Measurements from ENCODE around the gene TANGO6. TPM values are rescaled to one million over a fixed set of nuclear protein-coding genes. Genes with fewer than 3 reads are reported as not detected.

The TANGO6 gene
- polyA plus RNA-seq, 2 of the 4 experiments (the other 2 are of a cell fraction), result 8.1 to 19.5 TPM

GRCh38 chr16:69107316-69107962 lies 264.1 kb downstream of the TANGO6 start:
- peak overlapping the region; percentile 88 to 94 for H3K27ac ChIP-seq
- FAIRE-seq, result no peak
- H3K4me3 ChIP-seq, result peak overlapping the region; percentile 91
- H3K9me3 ChIP-seq, result no peaks in the 10 kb centered on the region
- peaks cover 26% of the 10 kb centered on the region for H3K4me1 ChIP-seq
- peak in 1 of 2 experiments; percentile 7; a peak in 3 of 6 replicates for ATAC-seq
- ChIA-PET CTCF (interaction anchor here (0.6 to 24.8 kb wide), 9 partner anchors 10 to 517 kb away, joined by 3 to 503 read pairs (median 4); no protein-coding TSS in a partner anchor), POLR2A (no interaction called here)
- peak overlapping the region; percentile 84 for H3K4me2 ChIP-seq
- peak in 1 of 2 experiments; percentile 25 for DNase-seq (ENCODE audit: low read depth in 1 of 2, low spot score in 1 of 2)
- TF ChIP-seq MAZ (IDR thresholded peaks at IDR 0.05; ENCODE audit: borderline replicate concordance, low read depth, low read length), result no peak
- TF ChIP-seq, protein P1, sequence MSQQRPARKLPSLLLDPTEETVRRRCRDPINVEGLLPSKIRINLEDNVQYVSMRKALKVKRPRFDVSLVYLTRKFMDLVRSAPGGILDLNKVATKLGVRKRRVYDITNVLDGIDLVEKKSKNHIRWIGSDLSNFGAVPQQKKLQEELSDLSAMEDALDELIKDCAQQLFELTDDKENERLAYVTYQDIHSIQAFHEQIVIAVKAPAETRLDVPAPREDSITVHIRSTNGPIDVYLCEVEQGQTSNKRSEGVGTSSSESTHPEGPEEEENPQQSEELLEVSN (IDR thresholded peaks at IDR 0.05; ENCODE audit: borderline replicate concordance, low read depth), result 0 out of 2 replicates have a peak, but pooled peaks have one; percentile 28
- 62% methylated on average over 44 of the region's 52 CpGs for WGBS (ENCODE audit: missing lambda C conversion rate)

DNA sequence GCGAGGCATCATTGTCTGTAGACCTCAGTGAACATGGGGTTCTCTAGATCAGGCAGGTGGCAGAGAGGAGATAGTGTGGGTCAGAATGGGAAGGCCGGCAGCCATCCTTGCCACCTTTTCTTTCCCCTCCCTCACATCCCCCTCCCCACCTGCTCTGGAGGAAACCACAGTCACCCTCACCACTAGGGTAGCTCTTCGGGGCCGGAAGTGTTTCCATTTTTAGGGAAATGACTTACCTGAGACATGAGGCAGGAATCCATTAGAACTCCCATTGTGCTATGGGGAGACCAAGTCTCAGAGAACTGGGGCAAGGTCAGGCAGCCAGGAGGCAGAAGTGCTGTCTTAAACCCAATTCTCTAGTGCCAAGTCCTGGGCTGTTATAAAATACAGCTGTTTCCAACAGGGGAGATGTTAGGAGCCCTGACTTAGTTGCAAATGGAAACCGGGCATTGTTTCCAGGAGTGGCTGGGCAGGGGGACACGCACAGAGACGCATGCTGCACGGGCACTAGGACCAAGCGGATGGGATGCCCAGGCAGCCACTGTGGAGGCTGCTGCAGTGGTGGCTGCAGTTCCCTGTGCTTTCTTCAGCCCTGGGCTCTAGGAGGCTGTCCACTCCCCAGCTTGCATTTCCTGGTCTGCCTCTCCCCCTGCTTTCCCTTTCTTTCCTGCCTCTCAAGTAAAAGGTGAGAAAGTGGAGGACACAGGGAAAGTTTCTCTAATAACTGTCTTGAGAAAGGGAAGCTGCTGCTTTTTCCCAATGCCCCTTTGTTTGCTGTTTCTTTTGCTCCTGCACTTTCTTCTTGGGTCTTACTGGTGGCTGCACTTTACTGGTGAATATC lies 265.0 kb downstream of the TANGO6 start:
- ChIA-PET POLR2A (no interaction called here), CTCF (interaction anchor here (0.6 to 24.8 kb wide), 13 partner anchors 9 to 1169 kb away, joined by 3 to 503 read pairs (median 4); no protein-coding TSS in a partner anchor)
- peak overlapping the region in 1 of 2 experiments; percentile 94; a peak in 2 of 6 replicates for H3K27ac ChIP-seq
- TF ChIP-seq ZFP36 (IDR thresholded peaks at IDR 0.05; ENCODE audit: borderline replicate concordance, partially characterized antibody) (no peak), SREBF2 (IDR thresholded peaks at IDR 0.05) (no peak), RNF2 (IDR thresholded peaks at IDR 0.05; ENCODE audit: borderline replicate concordance, low read depth) (no peak), ESRRA (IDR thresholded peaks at IDR 0.05; ENCODE audit: borderline replicate concordance, low read length) (no peak), CHD4 (IDR thresholded peaks at IDR 0.05; ENCODE audit: borderline replicate concordance) (no peak), CHD2 (IDR thresholded peaks at IDR 0.05; ENCODE audit: low read length, partially characterized antibody) (no peak), NR3C1 (IDR thresholded peaks at IDR 0.05) (no peak), RAD21 (conservative IDR thresholded peaks at IDR 0.05 in 1 of 2, IDR thresholded peaks at IDR 0.05 in 1 of 2) (no peak), PHF8 (IDR thresholded peaks at IDR 0.05; ENCODE audit: borderline replicate concordance, low read depth) (no peak), EHF (CRISPR knock-in tag; IDR thresholded peaks at IDR 0.05) (no peak), SMC3 (IDR thresholded peaks at IDR 0.05) (no peak), KDM1A (IDR thresholded peaks at IDR 0.05; ENCODE audit: low read depth) (no peak), HOXA7 (CRISPR knock-in tag; IDR thresholded peaks at IDR 0.05) (no peak)
- TF ChIP-seq, protein P2, sequence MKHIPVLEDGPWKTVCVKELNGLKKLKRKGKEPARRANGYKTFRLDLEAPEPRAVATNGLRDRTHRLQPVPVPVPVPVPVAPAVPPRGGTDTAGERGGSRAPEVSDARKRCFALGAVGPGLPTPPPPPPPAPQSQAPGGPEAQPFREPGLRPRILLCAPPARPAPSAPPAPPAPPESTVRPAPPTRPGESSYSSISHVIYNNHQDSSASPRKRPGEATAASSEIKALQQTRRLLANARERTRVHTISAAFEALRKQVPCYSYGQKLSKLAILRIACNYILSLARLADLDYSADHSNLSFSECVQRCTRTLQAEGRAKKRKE (CRISPR knock-in tag; IDR thresholded peaks at IDR 0.05; ENCODE audit: low read depth), result no peak
- TF ChIP-seq, protein P1 (IDR thresholded peaks at IDR 0.05; ENCODE audit: borderline replicate concordance, low read depth), result no peak
- TF ChIP-seq, protein P3, sequence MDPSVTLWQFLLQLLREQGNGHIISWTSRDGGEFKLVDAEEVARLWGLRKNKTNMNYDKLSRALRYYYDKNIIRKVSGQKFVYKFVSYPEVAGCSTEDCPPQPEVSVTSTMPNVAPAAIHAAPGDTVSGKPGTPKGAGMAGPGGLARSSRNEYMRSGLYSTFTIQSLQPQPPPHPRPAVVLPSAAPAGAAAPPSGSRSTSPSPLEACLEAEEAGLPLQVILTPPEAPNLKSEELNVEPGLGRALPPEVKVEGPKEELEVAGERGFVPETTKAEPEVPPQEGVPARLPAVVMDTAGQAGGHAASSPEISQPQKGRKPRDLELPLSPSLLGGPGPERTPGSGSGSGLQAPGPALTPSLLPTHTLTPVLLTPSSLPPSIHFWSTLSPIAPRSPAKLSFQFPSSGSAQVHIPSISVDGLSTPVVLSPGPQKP (IDR thresholded peaks at IDR 0.05; ENCODE audit: low read depth, low read length), result no peak
- H3K4me1 ChIP-seq, result peaks cover 18% of the 10 kb centered on the region
- no peak overlapping the region for H3K4me3 ChIP-seq
- H3K4me2 ChIP-seq, result peak overlapping the region; percentile 84; the same call in 2 of the 3 replicates
- WGBS (ENCODE audit: missing lambda C conversion rate), result 85% methylated on average over 9 of the region's 9 CpGs
- ATAC-seq, result peak in 1 of 2 experiments; percentile 9; a peak in 1 of 6 replicates
- no peaks in the 10 kb centered on the region for H3K9me3 ChIP-seq
- FAIRE-seq, result no peak
- peak in 1 of 2 experiments; percentile 32 for DNase-seq (ENCODE audit: low read depth in 1 of 2, low spot score in 1 of 2)
